OCI-LY3 (cell line): ENCODE measurements around the gene HFM1.
"Not testable (repeated sequence)": the region's sequence is repeated elsewhere in the genome, so short reads cannot be mapped to it uniquely, and the experiment has no call there.

Source experiments
- EZH2phosphoT487 ChIP-seq: fragments of 200-600 bp; shearing (Covaris generic); IDR thresholded peaks from 2 replicates; pipeline ENCODE4 v1.6.1; 2018; ENCODE audit warnings: antibody characterized with exemption, mixed run types, low read depth
- TF ChIP-seq, protein P1 (sequence below): fragments of 200-600, 300-600 bp; sonication (generic); IDR thresholded peaks from 2 replicates; pipeline ENCODE4 v1.5.1; 2014; ENCODE audit warnings: antibody characterized with exemption, low read length, low read depth

DNA sequence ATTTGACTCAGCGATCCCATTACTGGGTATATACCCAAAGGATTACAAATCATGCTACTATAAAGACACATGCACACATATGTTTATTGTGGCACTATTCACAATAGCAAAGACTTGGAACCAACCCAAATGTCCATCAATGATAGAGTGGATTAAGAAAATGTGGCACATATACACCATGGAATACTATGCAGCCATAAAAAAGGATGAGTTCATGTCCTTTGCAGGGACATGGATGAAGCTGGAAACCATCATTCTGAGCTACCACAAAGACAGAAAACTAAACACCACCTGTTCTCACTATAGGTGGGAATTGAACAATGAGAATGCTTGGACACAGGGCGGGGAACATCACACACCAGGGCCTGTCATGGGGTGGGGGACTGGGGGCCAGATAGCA lies 43.1 kb upstream of the HFM1 start:
- TF ChIP-seq, protein P1, sequence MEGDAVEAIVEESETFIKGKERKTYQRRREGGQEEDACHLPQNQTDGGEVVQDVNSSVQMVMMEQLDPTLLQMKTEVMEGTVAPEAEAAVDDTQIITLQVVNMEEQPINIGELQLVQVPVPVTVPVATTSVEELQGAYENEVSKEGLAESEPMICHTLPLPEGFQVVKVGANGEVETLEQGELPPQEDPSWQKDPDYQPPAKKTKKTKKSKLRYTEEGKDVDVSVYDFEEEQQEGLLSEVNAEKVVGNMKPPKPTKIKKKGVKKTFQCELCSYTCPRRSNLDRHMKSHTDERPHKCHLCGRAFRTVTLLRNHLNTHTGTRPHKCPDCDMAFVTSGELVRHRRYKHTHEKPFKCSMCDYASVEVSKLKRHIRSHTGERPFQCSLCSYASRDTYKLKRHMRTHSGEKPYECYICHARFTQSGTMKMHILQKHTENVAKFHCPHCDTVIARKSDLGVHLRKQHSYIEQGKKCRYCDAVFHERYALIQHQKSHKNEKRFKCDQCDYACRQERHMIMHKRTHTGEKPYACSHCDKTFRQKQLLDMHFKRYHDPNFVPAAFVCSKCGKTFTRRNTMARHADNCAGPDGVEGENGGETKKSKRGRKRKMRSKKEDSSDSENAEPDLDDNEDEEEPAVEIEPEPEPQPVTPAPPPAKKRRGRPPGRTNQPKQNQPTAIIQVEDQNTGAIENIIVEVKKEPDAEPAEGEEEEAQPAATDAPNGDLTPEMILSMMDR: not testable (repeated sequence)
- TF ChIP-seq EZH2phosphoT487: not testable (repeated sequence)
